ENCODE data around the gene CYYR1. TPM values are rescaled to one million over a fixed set of nuclear protein-coding genes. Genes with fewer than 3 reads are reported as not detected.

CYYR1 gene
- total RNA-seq, 1 experiment from 2014 or later, result 13.6 TPM

DNA sequence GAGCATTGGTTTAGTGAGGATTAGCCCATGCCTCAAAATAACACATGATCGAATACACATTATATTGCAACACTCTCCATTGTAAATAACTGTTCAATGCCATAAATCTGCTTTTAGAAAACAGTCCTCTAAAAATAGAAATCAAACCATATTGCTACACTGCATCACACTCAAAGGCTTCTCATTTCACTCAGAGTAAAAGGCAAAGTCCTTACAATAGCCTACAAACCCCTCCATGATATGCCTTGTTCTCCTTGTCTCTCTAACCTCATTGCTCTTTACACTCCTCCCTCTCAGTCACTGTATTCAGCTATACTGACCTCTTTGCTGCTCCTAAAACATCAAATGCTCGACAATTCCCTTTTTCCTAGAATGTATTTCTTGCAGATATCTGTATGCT lies 64.2 kb downstream of the CYYR1 start:
- no CpG with 5 or more reads among the region's 2 CpGs for WGBS (ENCODE audit: extremely low coverage, insufficient read length, low lambda C conversion rate)
- Histone ChIP-seq H4K5ac (ENCODE audit: insufficient read length, low read depth, low read length) (no peak overlapping the region), H3K4me1 (ENCODE audit: insufficient read depth, low read length) (peaks cover 9% of the 10 kb centered on the region; the same call in 1 of the 2 replicates), H2AK5ac (ENCODE audit: insufficient read length, low read length) (no peak overlapping the region), H3K27ac (ENCODE audit: insufficient read length, low read depth, low read length) (no peak overlapping the region), H3K23me2 (ENCODE audit: insufficient read length, low read depth, low read length, poor library complexity, severe bottlenecking) (no peaks in the 10 kb centered on the region), H2BK5ac (ENCODE audit: insufficient read length, low read length) (no peak overlapping the region), H3K79me1 (ENCODE audit: insufficient read depth, low read depth, low read length, poor library complexity, severe bottlenecking) (no peaks in the 10 kb centered on the region), H4K20me1 (ENCODE audit: control insufficient read depth, insufficient read depth, insufficient read length) (no peaks in the 10 kb centered on the region), H3K14ac (ENCODE audit: insufficient read depth, low read length) (no peak overlapping the region), H3K23ac (ENCODE audit: insufficient read length, low read depth, low read length) (no peak overlapping the region), H4K8ac (replicated peaks; ENCODE audit: insufficient read length, low read depth, low read length) (no peak overlapping the region), H2BK120ac (ENCODE audit: low read depth, low read length, poor library complexity, severe bottlenecking) (no peak overlapping the region), H3K56ac (ENCODE audit: insufficient read length, low read depth, low read length) (no peak overlapping the region), H3K79me2 (ENCODE audit: insufficient read depth, low read length) (no peaks in the 10 kb centered on the region), H3K4ac (ENCODE audit: low read depth, low read length) (no peak overlapping the region), H3K9ac (ENCODE audit: extremely low read depth, insufficient read length, low read length) (no peak overlapping the region), H2AFZ (ENCODE audit: low read length) (no peak overlapping the region), H3K27me3 (ENCODE audit: insufficient read depth, low read length) (no peaks in the 10 kb centered on the region), H4K91ac (ENCODE audit: insufficient read length, low read depth, low read length) (no peak overlapping the region), H3T11ph (ENCODE audit: low read length) (no peak overlapping the region), H2BK20ac (ENCODE audit: low read depth, low read length, poor library complexity, severe bottlenecking) (no peak overlapping the region), H3K18ac (ENCODE audit: insufficient read length, low read depth, low read length) (no peak overlapping the region), H2BK15ac (ENCODE audit: low read depth, low read length) (no peak overlapping the region), H3K4me2 (ENCODE audit: insufficient read depth, insufficient read length, low read length) (no peak overlapping the region), H3K9me3 (ENCODE audit: control insufficient read depth, low read depth, low read length) (no peaks in the 10 kb centered on the region), H2BK12ac (ENCODE audit: insufficient read length, low read depth, low read length) (no peak overlapping the region)
- H3K36me3 Mint-ChIP-seq (ENCODE audit: insufficient read depth in 1 of 3, low read depth in 3 of 3), result no peaks in the 10 kb centered on the region
- H3K9me3 Mint-ChIP-seq, result no peaks in the 10 kb centered on the region
- no peak for DNase-seq
- no peak overlapping the region for H3K27ac Mint-ChIP-seq
- TF ChIP-seq, protein P1, sequence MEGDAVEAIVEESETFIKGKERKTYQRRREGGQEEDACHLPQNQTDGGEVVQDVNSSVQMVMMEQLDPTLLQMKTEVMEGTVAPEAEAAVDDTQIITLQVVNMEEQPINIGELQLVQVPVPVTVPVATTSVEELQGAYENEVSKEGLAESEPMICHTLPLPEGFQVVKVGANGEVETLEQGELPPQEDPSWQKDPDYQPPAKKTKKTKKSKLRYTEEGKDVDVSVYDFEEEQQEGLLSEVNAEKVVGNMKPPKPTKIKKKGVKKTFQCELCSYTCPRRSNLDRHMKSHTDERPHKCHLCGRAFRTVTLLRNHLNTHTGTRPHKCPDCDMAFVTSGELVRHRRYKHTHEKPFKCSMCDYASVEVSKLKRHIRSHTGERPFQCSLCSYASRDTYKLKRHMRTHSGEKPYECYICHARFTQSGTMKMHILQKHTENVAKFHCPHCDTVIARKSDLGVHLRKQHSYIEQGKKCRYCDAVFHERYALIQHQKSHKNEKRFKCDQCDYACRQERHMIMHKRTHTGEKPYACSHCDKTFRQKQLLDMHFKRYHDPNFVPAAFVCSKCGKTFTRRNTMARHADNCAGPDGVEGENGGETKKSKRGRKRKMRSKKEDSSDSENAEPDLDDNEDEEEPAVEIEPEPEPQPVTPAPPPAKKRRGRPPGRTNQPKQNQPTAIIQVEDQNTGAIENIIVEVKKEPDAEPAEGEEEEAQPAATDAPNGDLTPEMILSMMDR (conservative IDR thresholded peaks at IDR 0.05), result no peak
- H3K4me1 Mint-ChIP-seq, result peaks cover 10 to 15% of the 10 kb centered on the region in 2 experiments
- no peaks in the 10 kb centered on the region for H3K27me3 Mint-ChIP-seq (ENCODE audit: low read depth)
- H3K4me3 Mint-ChIP-seq, result no peak overlapping the region
